SU-DHL-6 (cell line): ENCODE results near the gene CIB2.

Source experiments
- H2AFZ ChIP-seq: fragments of 200-600 bp; sonication (generic); 2 replicates; pipeline ENCODE4 v1.6.1; 2014; ENCODE audit warnings: low read depth, mild to moderate bottlenecking, moderate library complexity, mixed read lengths, antibody characterized with exemption, low read length; ENCODE audit not compliant: severe bottlenecking
- H3F3A ChIP-seq: fragments of 200-600 bp; shearing (Covaris generic); 2 replicates; pipeline ENCODE4 v1.6.0; 2016; ENCODE audit warnings: antibody characterized with exemption, mild to moderate bottlenecking; ENCODE audit not compliant: insufficient read depth
- H3K27ac ChIP-seq: fragments of 200-600 bp; sonication (generic); 2 replicates; pipeline ENCODE4 v1.5.1; 2016; ENCODE audit warnings: low read depth, mild to moderate bottlenecking, low read length, moderate library complexity, mixed read lengths
- H3K27me3 ChIP-seq: fragments of 200-600 bp; sonication (generic), shearing (Covaris generic); 2 replicates; pipeline ENCODE4 v1.6.0; 2014; ENCODE audit warnings: mild to moderate bottlenecking, low read length
- H3K36me3 ChIP-seq: fragments of 200-600 bp; sonication (generic); 2 replicates; pipeline ENCODE4 v1.6.1; 2014; ENCODE audit warnings: mild to moderate bottlenecking, low read length, mixed read lengths
- H3K4me2 ChIP-seq: fragments of 300-600, 200-600 bp; shearing (Covaris generic), sonication (generic); 2 replicates; pipeline ENCODE4 v1.6.0; 2014; ENCODE audit warnings: low read length, low read depth, mild to moderate bottlenecking; ENCODE audit not compliant: poor library complexity, severe bottlenecking
- H3K4me3 ChIP-seq: fragments of 200-600 bp; sonication (generic); 2 replicates; pipeline ENCODE4 v1.5.1; 2014; ENCODE audit warnings: antibody characterized with exemption, low read length, mild to moderate bottlenecking, mixed read lengths; ENCODE audit not compliant: insufficient read depth, poor library complexity, severe bottlenecking
- H3K79me2 ChIP-seq: fragments of 200-600 bp; sonication (generic); 2 replicates; pipeline ENCODE4 v1.6.1; 2014; ENCODE audit warnings: mild to moderate bottlenecking, low read length, moderate library complexity; ENCODE audit not compliant: insufficient read depth
- H3K9ac ChIP-seq: fragments of 200-600 bp; sonication (generic); 2 replicates; pipeline ENCODE4 v1.7.0; 2014; ENCODE audit warnings: mild to moderate bottlenecking, low read length
- H3K9me2 ChIP-seq: fragments of 200-600 bp; sonication (generic); replicated peaks from 2 replicates; pipeline ENCODE4 v1.6.1; 2014; ENCODE audit warnings: low read length; ENCODE audit not compliant: insufficient read depth
- H3K9me3 ChIP-seq: fragments of 200-600 bp; sonication (generic); 2 replicates; pipeline ENCODE4 v1.6.1; 2014; ENCODE audit warnings: low read length, mixed read lengths; ENCODE audit not compliant: insufficient read depth
- H4K20me1 ChIP-seq: fragments of 200-600 bp; sonication (generic); 2 replicates; pipeline ENCODE4 v1.6.1; 2014; ENCODE audit warnings: low read depth, mild to moderate bottlenecking, antibody characterized with exemption, low read length, moderate library complexity, mixed read lengths
- CTCF ChIP-seq: fragments of 200-600 bp; sonication (generic); IDR thresholded peaks from one replicate; pipeline ENCODE4 v1.5.1; 2017; ENCODE audit warnings: antibody characterized with exemption, mild to moderate bottlenecking, low read length, moderate library complexity; ENCODE audit not compliant: insufficient read depth, poor library complexity, severe bottlenecking
- EZH2phosphoT487 ChIP-seq: fragments of 200-600 bp; sonication (generic), shearing (Covaris generic); conservative IDR thresholded peaks from 2 replicates; pipeline ENCODE4 v1.6.1; 2018; ENCODE audit warnings: mild to moderate bottlenecking, antibody characterized with exemption, low read length, moderate library complexity, mixed read lengths

CIB2 gene

GRCh38 chr15:78127882-78128281, 3.4 kb downstream of the CIB2 start:
- Histone ChIP-seq H3K27me3 (no peaks in the 10 kb centered on the region), H3K9ac (no peak overlapping the region), H2AFZ (no peak overlapping the region), H3K27ac (no peak overlapping the region), H3F3A (0 out of 2 replicates have a peak, but pooled peaks cover 6% of the 10 kb centered on the region), H3K9me2 (no peaks in the 10 kb centered on the region), H3K4me3 (no peak overlapping the region), H3K4me2 (no peak overlapping the region), H3K36me3 (no peaks in the 10 kb centered on the region), H3K79me2 (no peaks in the 10 kb centered on the region), H3K9me3 (no peaks in the 10 kb centered on the region), H4K20me1 (no peaks in the 10 kb centered on the region)
- TF ChIP-seq CTCF: no peak
- TF ChIP-seq EZH2phosphoT487: no peak

- no peak for TF ChIP-seq EZH2phosphoT487
- no peak for TF ChIP-seq CTCF
- no peaks in the 10 kb centered on the region for H3K36me3 ChIP-seq
- H3K9me2 ChIP-seq: no peaks in the 10 kb centered on the region
- H3K9me3 ChIP-seq: no peaks in the 10 kb centered on the region
- H3F3A ChIP-seq: no peaks in the 10 kb centered on the region
- H3K79me2 ChIP-seq: no peaks in the 10 kb centered on the region
- no peak overlapping the region for H2AFZ ChIP-seq
- no peak overlapping the region for H3K27ac ChIP-seq
- H4K20me1 ChIP-seq: no peaks in the 10 kb centered on the region
- H3K27me3 ChIP-seq: no peaks in the 10 kb centered on the region
- H3K9ac ChIP-seq: no peak overlapping the region
- no peak overlapping the region for H3K4me2 ChIP-seq
- H3K4me3 ChIP-seq: no peak overlapping the region
These were observed 6.0 kb downstream of the CIB2 start for GRCh38 chr15:78125267-78125666.

- H3K27me3 ChIP-seq: no peaks in the 10 kb centered on the region
- H2AFZ ChIP-seq: no peak overlapping the region
- H3K4me3 ChIP-seq: no peak overlapping the region
- no peaks in the 10 kb centered on the region for H3K36me3 ChIP-seq
- no peaks in the 10 kb centered on the region for H3K9me2 ChIP-seq
- H4K20me1 ChIP-seq: no peaks in the 10 kb centered on the region
- H3K9ac ChIP-seq: no peak overlapping the region
- no peaks in the 10 kb centered on the region for H3K79me2 ChIP-seq
- no peak overlapping the region for H3K27ac ChIP-seq
- TF ChIP-seq CTCF: no peak
- no peak for TF ChIP-seq EZH2phosphoT487
- H3K4me2 ChIP-seq: no peak overlapping the region
- H3F3A ChIP-seq: no peaks in the 10 kb centered on the region
- no peaks in the 10 kb centered on the region for H3K9me3 ChIP-seq
These were observed 10.7 kb downstream of the CIB2 start for GRCh38 chr15:78120523-78120922.
